GM12878 (cell line): ENCODE data around the gene CACNA2D1. TPM values are rescaled to one million over a fixed set of nuclear protein-coding genes. Genes with fewer than 3 reads are reported as not detected.

Experiments
- ATAC-seq: fragments of 200-7000 bp; cut with Tn5 transposase; 3 replicates; pipeline ENCODE4 v1.9.1; 2020; ENCODE audit warnings: mild to moderate bottlenecking, moderate library complexity
- BruUV-seq: library from RNA; stranded (reverse); fragments of 400-500 nt; replicated peaks from 2 replicates; lab custom pipeline; 2021; lab: Mats Ljungman, UMichigan
- CTCF ChIA-PET: fragments of 300-600 bp; sonication (Branson Sonifier 250); formaldehyde crosslinking; extraction: SDS; loops from one replicate; lab custom pipeline; 2021; ENCODE audit warnings: inconsistent platforms; lab: Yijun Ruan, JAX
- POLR2A ChIA-PET: fragments of 350-600 bp; formaldehyde crosslinking; extraction: SDS; loops from one replicate; lab custom pipeline; 2021; ENCODE audit warnings: inconsistent platforms; lab: Charles Lee
- RAD21 ChIA-PET: fragments of 300-600 bp; sonication (Branson Sonifier 250); formaldehyde crosslinking; loops from one replicate; lab custom pipeline; 2023; ENCODE audit warnings: antibody characterized with exemption; ENCODE audit not compliant: unreplicated experiment; lab: Charles Lee
- SMC1A ChIA-PET: fragments of 300-600 bp; sonication (Branson Sonifier 250); formaldehyde crosslinking; loops from one replicate; lab custom pipeline; 2023; ENCODE audit not compliant: unreplicated experiment, uncharacterized antibody; lab: Charles Lee
- DNase-seq: peaks from one replicate; pipeline ENCODE4 v3.0.0-alpha.2; 2011; ENCODE audit warnings: low read depth, low spot score
- FAIRE-seq: peaks from 3 replicates; lab custom pipeline; 2011; peaks lifted over from hg19 to GRCh38; lab: Jason Lieb, UNC
- H2AFZ ChIP-seq: 2 replicates; pipeline ENCODE4 v1.6.0; 2011; ENCODE audit warnings: low read depth, low read length, control low read depth; ENCODE audit not compliant: control insufficient read depth
- H3K27ac ChIP-seq: 2 replicates; pipeline ENCODE4 v1.5.1; 2011; ENCODE audit warnings: control low read depth; ENCODE audit not compliant: control insufficient read depth, insufficient read depth
- H3K27me3 ChIP-seq, 2 experiments: replicated peaks in 1 of 2; 2 replicates each; pipeline versions ENCODE4 v1.6.0 to v1.6.1; 2011; ENCODE audit warnings: low read length in 1 of 2; ENCODE audit not compliant: control insufficient read depth in 2 of 2, insufficient read depth in 2 of 2
- H3K36me3 ChIP-seq, 2 experiments: 2 replicates each; pipeline ENCODE4 v1.5.1; 2011; ENCODE audit warnings: low read length in 1 of 2; ENCODE audit not compliant: control insufficient read depth in 2 of 2, insufficient read depth in 2 of 2
- H3K4me1 ChIP-seq: 2 replicates; pipeline ENCODE4 v1.6.1; 2011; ENCODE audit warnings: mild to moderate bottlenecking, low read length, moderate library complexity, mixed read lengths; ENCODE audit not compliant: control insufficient read depth, insufficient read depth
- H3K4me2 ChIP-seq: 2 replicates; pipeline ENCODE4 v1.6.0; 2011; ENCODE audit warnings: control low read depth; ENCODE audit not compliant: control insufficient read depth, insufficient read depth
- H3K4me3 ChIP-seq: fragments of 200-600 bp; sonication (generic); 2 replicates; pipeline ENCODE4 v1.5.1; 2016
- H3K79me2 ChIP-seq: 2 replicates; pipeline ENCODE4 v1.6.0; 2011; ENCODE audit warnings: low read length; ENCODE audit not compliant: control insufficient read depth, insufficient read depth
- H3K9ac ChIP-seq: 2 replicates; pipeline ENCODE4 v1.8.0; 2011; ENCODE audit warnings: low read length, control low read depth, mixed read lengths; ENCODE audit not compliant: control insufficient read depth, insufficient read depth
- H3K9me3 ChIP-seq: replicated peaks from 3 replicates; pipeline ENCODE4 v1.5.1; 2011; ENCODE audit warnings: mild to moderate bottlenecking, low read length; ENCODE audit not compliant: control insufficient read depth, insufficient read depth
- H4K20me1 ChIP-seq: 2 replicates; pipeline ENCODE4 v1.6.0; 2011; ENCODE audit not compliant: control insufficient read depth, insufficient read depth
- BACH1 ChIP-seq: fragments of 450-650 bp; IDR thresholded peaks from 2 replicates; pipeline ENCODE4 v1.6.1; 2017; ENCODE audit warnings: mild to moderate bottlenecking, borderline replicate concordance
- BCL11A ChIP-seq: IDR thresholded peaks from 2 replicates; pipeline ENCODE4 v1.6.1; 2011; ENCODE audit warnings: low read depth, low read length
- BRCA1 ChIP-seq: IDR thresholded peaks from 2 replicates; pipeline ENCODE4 v1.6.1; 2011; ENCODE audit warnings: low read depth, low read length, improper control_type of control experiment
- EED ChIP-seq: sonication (generic); IDR thresholded peaks from 2 replicates; pipeline ENCODE4 v1.6.1; 2016; ENCODE audit warnings: antibody characterized with exemption, low read depth
- EGR1 ChIP-seq, 2 experiments: IDR thresholded peaks; 1 replicate in 1 of 2; 2 replicates in 1 of 2; pipeline ENCODE4 v1.6.1; 2011 to 2012; ENCODE audit warnings: low read depth in 2 of 2, low read length in 2 of 2, borderline replicate concordance in 1 of 2, mild to moderate bottlenecking in 1 of 2, moderate library complexity in 1 of 2
- EZH2 ChIP-seq: IDR thresholded peaks from 2 replicates; pipeline ENCODE4 v1.6.1; 2012; ENCODE audit warnings: low read depth, mild to moderate bottlenecking, control low read depth, inconsistent platforms, low read length, borderline replicate concordance; ENCODE audit not compliant: control insufficient read depth
- IRF4 ChIP-seq: IDR thresholded peaks from 2 replicates; pipeline ENCODE4 v1.6.1; 2011; ENCODE audit warnings: low read depth, low read length
- JUNB ChIP-seq: IDR thresholded peaks from 2 replicates; pipeline ENCODE4 v1.6.1; 2016; ENCODE audit warnings: antibody characterized with exemption, mild to moderate bottlenecking
- MEF2B ChIP-seq: fragments of 450-650 bp; IDR thresholded peaks from 2 replicates; pipeline ENCODE4 v1.6.1; 2018; ENCODE audit warnings: mild to moderate bottlenecking, moderate library complexity; ENCODE audit not compliant: partially characterized antibody, poor library complexity, severe bottlenecking
- MYB ChIP-seq: fragments of 150-350 bp; IDR thresholded peaks from 2 replicates; pipeline ENCODE4 v1.6.1; 2014; ENCODE audit warnings: mild to moderate bottlenecking, low read depth, low read length, borderline replicate concordance
- NFXL1 ChIP-seq: fragments of 450-650 bp; IDR thresholded peaks from 2 replicates; pipeline ENCODE4 v1.6.1; 2017; ENCODE audit warnings: antibody characterized with exemption, mild to moderate bottlenecking, borderline replicate concordance
- NFYA ChIP-seq: IDR thresholded peaks from 2 replicates; pipeline ENCODE4 v1.6.1; 2011; ENCODE audit warnings: low read depth, mild to moderate bottlenecking, low read length, improper control_type of control experiment, borderline replicate concordance
- NKRF ChIP-seq: fragments of 450-650 bp; conservative IDR thresholded peaks from 2 replicates; pipeline ENCODE4 v1.6.1; 2017; ENCODE audit warnings: mild to moderate bottlenecking, moderate library complexity
- NR2F1 ChIP-seq: fragments of 450-650 bp; conservative IDR thresholded peaks from 2 replicates; pipeline ENCODE4 v1.6.1; 2017; ENCODE audit warnings: mild to moderate bottlenecking
- SIX5 ChIP-seq: IDR thresholded peaks from 2 replicates; pipeline ENCODE4 v1.6.1; 2011; ENCODE audit warnings: mild to moderate bottlenecking, low read depth, low read length, moderate library complexity; ENCODE audit not compliant: severe bottlenecking
- SREBF2 ChIP-seq: IDR thresholded peaks from 2 replicates; pipeline ENCODE4 v1.6.1; 2012; ENCODE audit warnings: mild to moderate bottlenecking, low read length
- SRF ChIP-seq, 2 experiments: IDR thresholded peaks; 2 replicates each; pipeline ENCODE4 v1.6.1; 2011; ENCODE audit warnings: low read depth in 2 of 2, low read length in 2 of 2, mild to moderate bottlenecking in 1 of 2, moderate library complexity in 1 of 2
- TCF12 ChIP-seq: IDR thresholded peaks from 2 replicates; pipeline ENCODE4 v1.6.1; 2011; ENCODE audit warnings: low read depth, mild to moderate bottlenecking, low read length
- ZBED1 ChIP-seq: IDR thresholded peaks from 2 replicates; pipeline ENCODE4 v1.6.1; 2016; ENCODE audit warnings: borderline replicate concordance
- ZNF217 ChIP-seq: fragments of 450-650 bp; IDR thresholded peaks from 2 replicates; pipeline ENCODE4 v1.6.1; 2017; ENCODE audit warnings: antibody characterized with exemption, mild to moderate bottlenecking
- WGBS: methylation state at CpG from one replicate; pipeline ENCODE4 v1.1.6; 2016; ENCODE audit warnings: low lambda C conversion rate; ENCODE audit not compliant: insufficient replicate concordance, insufficient coverage; ENCODE audit errors: missing lambda C conversion rate; 5-methylcytosine and 5-hydroxymethylcytosine counted together
- in situ Hi-C: fragments of 300-500 bp; cut with MboI; formaldehyde crosslinking; loops from 9 replicates; pipeline ENCODE4 v1.14.3; 2018; ENCODE audit warnings: mixed read lengths
- intact Hi-C: fragments of 100-400 bp; cut with micrococcal nuclease; formaldehyde crosslinking; loops from one replicate; pipeline ENCODE4 v1.14.2; 2022; ENCODE audit not compliant: unreplicated experiment
- polyA plus RNA-seq, 11 experiments: library from polyadenylated mRNA; depleted of rRNA in 4 of 11; unstranded in 6 of 11; stranded (reverse) in 5 of 11; fragments of >200 nt; fragmentation: Nextera tagmentation in 4 of 11; fragmentation: Illumina TruSeq in 1 of 11; extraction: Ambion mirVana in 4 of 11; extraction: Trizol in 1 of 11; gene quantifications; 1 replicate in 1 of 11; 2 replicates in 10 of 11; pipeline versions ENCODE4 v1.2.1 to v1.2.3, GENCODE V29; 2011 to 2016; ENCODE audit warnings: inconsistent platforms in 2 of 11, missing spikeins in 2 of 11, low read depth in 1 of 11
- total RNA-seq, 4 experiments: library from RNA; depleted of rRNA in 3 of 4; stranded (reverse); fragments of >200 nt in 3 of 4; fragmentation: Illumina TruSeq in 1 of 4; extraction: Trizol in 1 of 4; gene quantifications; 2 replicates each; pipeline versions ENCODE4 v1.2.1 to v1.2.3, GENCODE V29; 2013 to 2021
- TF ChIP-seq, protein P1 (sequence below), 3 experiments: IDR thresholded peaks in 2 of 3; conservative IDR thresholded peaks in 1 of 3; 2 replicates each; pipeline ENCODE4 v1.5.1; 2011; ENCODE audit warnings: low read depth in 3 of 3, low read length in 3 of 3, mild to moderate bottlenecking in 3 of 3, control low read depth in 2 of 3, moderate library complexity in 2 of 3, inconsistent platforms in 1 of 3, mixed read lengths in 1 of 3; ENCODE audit not compliant: control insufficient read depth in 2 of 3, insufficient read depth in 1 of 3; ENCODE audit errors: extremely low read depth in 1 of 3

CACNA2D1 gene
- total and polyA plus RNA-seq, 10 of the 15 experiments (the other 5 are each of a cell fraction or from before 2014, with no cell fraction given), result 0.14 to 14.8 (median 0.97) TPM

- TF ChIP-seq NKRF, result no peak
- no peak for TF ChIP-seq JUNB
- no peak for TF ChIP-seq NFYA
- no peak for TF ChIP-seq BRCA1
- no peak for TF ChIP-seq NFXL1
- TF ChIP-seq BCL11A, result no peak
- TF ChIP-seq MYB, result no peak
- TF ChIP-seq ZBED1, result no peak
- TF ChIP-seq BACH1, result no peak
- no peak for TF ChIP-seq SIX5
- TF ChIP-seq, all 136 proteins: peak for 0
Observed at GRCh38 chr7:82124445-82124844, 319.1 kb downstream of the CACNA2D1 start (continued).

DNA sequence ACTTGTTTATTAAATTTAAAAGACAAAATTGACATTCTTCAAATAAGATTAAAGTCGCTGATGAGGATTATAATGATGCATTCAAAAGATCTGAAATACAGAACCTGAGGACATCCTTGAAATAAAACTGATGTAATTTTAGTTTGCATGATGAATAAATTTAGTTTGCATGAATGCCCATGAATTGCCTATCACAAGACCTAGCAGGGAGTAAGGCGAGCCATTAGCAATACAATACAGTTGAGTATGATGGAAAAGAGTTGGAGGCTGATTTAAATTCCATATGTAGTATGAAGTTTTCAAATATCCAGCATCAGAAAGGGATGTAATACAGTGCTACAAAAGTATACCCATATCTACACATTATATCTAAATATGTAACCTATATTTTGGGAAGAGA, 321.3 kb downstream of the CACNA2D1 start:
- RAD21 ChIA-PET, result no interaction called here
- H3K4me1 ChIP-seq, result no peaks in the 10 kb centered on the region
- H3K4me3 ChIP-seq, result no peak overlapping the region
- H3K27me3 ChIP-seq, result no peaks in the 10 kb centered on the region
- POLR2A ChIA-PET, result no interaction called here
- intact Hi-C loops (no loop called here), in situ Hi-C loops (no loop called here)
- no TSS peak for BruUV-seq
- no peaks in the 10 kb centered on the region for H4K20me1 ChIP-seq
- FAIRE-seq (no peak), ATAC-seq (no peak), DNase-seq (no peak)
- no peaks in the 10 kb centered on the region; the same call in 2 of the 3 replicates for H3K9me3 ChIP-seq
- H3K9ac ChIP-seq, result no peak overlapping the region
- H2AFZ ChIP-seq, result no peak overlapping the region
- no peak overlapping the region for H3K4me2 ChIP-seq
- no peaks in the 10 kb centered on the region for H3K79me2 ChIP-seq
- H3K27ac ChIP-seq, result no peak overlapping the region
- CTCF ChIA-PET, result interaction anchor here (0.6 kb wide), 1 partner anchor 20 kb away, joined by 3 read pairs; no protein-coding TSS in a partner anchor
- SMC1A ChIA-PET, result interaction anchor here (1.0 to 1.2 kb wide), 2 partner anchors 8 to 9 kb away, joined by 3 read pairs; no protein-coding TSS in a partner anchor
- H3K36me3 ChIP-seq, result no peaks in the 10 kb centered on the region
- WGBS, result 0% methylated on average over 2 of the region's 2 CpGs
- TF ChIP-seq SREBF2 (no peak), NR2F1 (no peak), TCF12 (no peak), MEF2B (no peak), SRF (IDR thresholded peaks at IDR 0.05; ENCODE audit: low read depth in 2 of 2, low read length in 2 of 2) (no peak), ZNF217 (no peak), IRF4 (no peak), SIX5 (no peak), EED (no peak), EGR1 (IDR thresholded peaks at IDR 0.05; ENCODE audit: borderline replicate concordance in 1 of 2, low read depth in 2 of 2, low read length in 2 of 2) (no peak), EZH2 (no peak)
- TF ChIP-seq, protein P1, sequence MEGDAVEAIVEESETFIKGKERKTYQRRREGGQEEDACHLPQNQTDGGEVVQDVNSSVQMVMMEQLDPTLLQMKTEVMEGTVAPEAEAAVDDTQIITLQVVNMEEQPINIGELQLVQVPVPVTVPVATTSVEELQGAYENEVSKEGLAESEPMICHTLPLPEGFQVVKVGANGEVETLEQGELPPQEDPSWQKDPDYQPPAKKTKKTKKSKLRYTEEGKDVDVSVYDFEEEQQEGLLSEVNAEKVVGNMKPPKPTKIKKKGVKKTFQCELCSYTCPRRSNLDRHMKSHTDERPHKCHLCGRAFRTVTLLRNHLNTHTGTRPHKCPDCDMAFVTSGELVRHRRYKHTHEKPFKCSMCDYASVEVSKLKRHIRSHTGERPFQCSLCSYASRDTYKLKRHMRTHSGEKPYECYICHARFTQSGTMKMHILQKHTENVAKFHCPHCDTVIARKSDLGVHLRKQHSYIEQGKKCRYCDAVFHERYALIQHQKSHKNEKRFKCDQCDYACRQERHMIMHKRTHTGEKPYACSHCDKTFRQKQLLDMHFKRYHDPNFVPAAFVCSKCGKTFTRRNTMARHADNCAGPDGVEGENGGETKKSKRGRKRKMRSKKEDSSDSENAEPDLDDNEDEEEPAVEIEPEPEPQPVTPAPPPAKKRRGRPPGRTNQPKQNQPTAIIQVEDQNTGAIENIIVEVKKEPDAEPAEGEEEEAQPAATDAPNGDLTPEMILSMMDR (IDR thresholded peaks at IDR 0.05 in 2 of 3, conservative IDR thresholded peaks at IDR 0.05 in 1 of 3; ENCODE audit: control insufficient read depth in 2 of 3, extremely low read depth in 1 of 3, insufficient read depth in 1 of 3, low read depth in 3 of 3, low read length in 3 of 3), result no peak
